Subcutaneous abdominal adipose tissue (tissue), 5 donors: ENCODE measurements around the gene RIIAD1.

Source experiments
- H3K27ac ChIP-seq: one replicate; pipeline ENCODE4 v1.7.0; 2013; ENCODE audit warnings: low read depth, mild to moderate bottlenecking, inconsistent platforms, low read length, moderate library complexity
- H3K27me3 ChIP-seq, 5 donors: one replicate each; pipeline ENCODE4 v1.7.0; 2013; ENCODE audit warnings: low read length in 5 of 5, inconsistent platforms in 1 of 5; ENCODE audit not compliant: control insufficient read depth in 5 of 5, insufficient read depth in 4 of 5
- H3K36me3 ChIP-seq, 5 donors: one replicate each; pipeline ENCODE4 v1.7.0; 2013; ENCODE audit warnings: low read length in 5 of 5; ENCODE audit not compliant: control insufficient read depth in 5 of 5, insufficient read depth in 5 of 5
- H3K4me1 ChIP-seq, 5 donors: one replicate each; pipeline ENCODE4 v1.7.0; 2013; ENCODE audit warnings: low read length in 5 of 5, mild to moderate bottlenecking in 3 of 5, moderate library complexity in 1 of 5; ENCODE audit not compliant: control insufficient read depth in 5 of 5, insufficient read depth in 5 of 5
- H3K4me3 ChIP-seq, 5 donors: one replicate each; pipeline ENCODE4 v1.7.0; 2013; ENCODE audit warnings: low read length in 5 of 5, low read depth in 1 of 5
- H3K9ac ChIP-seq, 5 donors: one replicate each; pipeline ENCODE4 v1.7.0; 2013; ENCODE audit warnings: low read length in 5 of 5, mild to moderate bottlenecking in 4 of 5, moderate library complexity in 3 of 5
- H3K9me3 ChIP-seq, 5 donors: one replicate each; pipeline ENCODE4 v1.7.0; 2013; ENCODE audit warnings: low read length in 5 of 5; ENCODE audit not compliant: control insufficient read depth in 5 of 5
- donor health status: healthy.
- donor health status: healthy.
- donor health status: healthy.
- donor health status: healthy.
- donor health status: healthy.

The RIIAD1 gene

DNA sequence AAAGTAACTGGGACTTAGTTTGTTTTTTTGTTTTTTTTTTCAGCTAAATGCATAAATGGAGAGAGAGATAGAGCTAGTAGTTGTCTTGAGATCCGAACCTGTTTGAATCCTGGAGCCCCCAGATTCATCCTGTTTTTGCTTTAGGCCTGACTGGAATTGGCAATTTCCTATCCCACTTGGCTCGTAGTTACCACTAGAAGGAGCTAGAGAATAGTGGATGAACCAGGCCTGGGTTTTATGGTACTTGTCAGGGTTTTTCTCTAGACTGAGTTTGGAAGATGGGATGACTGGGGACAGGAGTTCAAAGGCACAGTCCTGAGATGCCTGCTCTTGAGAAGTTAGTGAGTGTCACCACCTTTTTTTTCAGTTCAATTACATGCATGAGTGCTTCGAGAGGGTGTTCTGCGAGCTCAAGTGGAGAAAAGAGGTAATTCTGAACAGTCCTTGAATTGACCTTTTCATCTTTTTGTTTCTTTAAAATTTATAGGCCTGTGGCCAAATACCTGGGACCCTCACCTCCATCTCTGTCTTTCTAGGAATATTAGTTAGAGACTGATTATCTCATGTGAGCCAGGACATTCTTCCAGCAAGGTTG, 28.2 kb upstream of the RIIAD1 start:
- no peak overlapping the region for H3K9ac ChIP-seq
- H3K27ac ChIP-seq: no peak overlapping the region
- H3K4me1 ChIP-seq: no peaks in the 10 kb centered on the region
- no peaks in the 10 kb centered on the region for H3K9me3 ChIP-seq
- no peak overlapping the region for H3K4me3 ChIP-seq
- H3K36me3 ChIP-seq: peaks cover 19 to 53% (median 41%) of the 10 kb centered on the region in 5 donors
- H3K27me3 ChIP-seq: no peaks in the 10 kb centered on the region

DNA sequence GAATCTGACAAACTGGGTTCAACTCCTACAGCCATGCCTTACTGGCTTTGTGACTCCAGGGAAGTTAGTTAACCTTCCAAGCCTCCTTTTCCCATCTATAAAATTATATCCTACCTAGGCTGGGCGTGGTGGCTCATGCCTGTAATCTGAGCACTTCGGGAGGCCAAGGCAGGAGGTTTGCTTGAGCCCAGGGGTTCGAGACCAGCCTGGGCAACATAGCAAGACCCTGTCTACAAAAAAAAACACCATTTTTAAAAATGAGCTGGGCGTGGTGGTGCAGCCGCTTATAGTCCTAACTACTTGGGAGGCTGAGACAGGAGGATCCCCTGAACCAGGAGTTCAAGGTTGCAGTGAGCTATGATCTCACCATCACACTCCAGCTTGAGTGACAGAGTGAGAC, 19.8 kb upstream of the RIIAD1 start:
- Histone ChIP-seq H3K27me3 (peaks cover 0 to 3% (median 0%) of the 10 kb centered on the region in 5 donors), H3K4me3 (no peak overlapping the region), H3K27ac (no peak overlapping the region), H3K4me1 (no peaks in the 10 kb centered on the region), H3K9ac (no peak overlapping the region), H3K9me3 (no peaks in the 10 kb centered on the region), H3K36me3 (peaks cover 23 to 48% (median 39%) of the 10 kb centered on the region in 5 donors)

DNA sequence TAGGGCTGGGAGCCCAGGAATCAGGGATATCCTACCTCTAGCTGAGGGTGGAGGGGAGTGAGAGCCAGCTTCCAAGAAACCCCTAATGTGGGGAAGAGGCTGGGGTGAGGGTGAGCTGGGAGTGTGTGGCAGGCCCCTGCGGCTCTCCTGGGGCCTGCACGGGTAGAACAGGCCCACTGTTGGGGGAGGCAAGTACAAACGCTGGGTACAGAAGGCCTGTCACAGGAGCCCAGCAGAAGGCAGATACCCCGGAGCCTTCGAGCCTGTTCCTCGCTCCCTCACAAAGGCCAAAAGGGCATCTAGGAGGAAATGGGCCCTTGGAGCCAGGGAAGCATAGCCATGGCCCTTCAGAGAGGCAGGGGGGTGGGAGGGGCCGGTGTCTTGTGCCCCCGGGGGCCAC, 18.4 kb upstream of the RIIAD1 start:
- Histone ChIP-seq H3K36me3 (peaks cover 23 to 36% (median 32%) of the 10 kb centered on the region in 5 donors), H3K27me3 (peaks cover 0 to 3% (median 0%) of the 10 kb centered on the region in 5 donors), H3K9ac (no peak overlapping the region), H3K4me1 (no peaks in the 10 kb centered on the region), H3K27ac (no peak overlapping the region), H3K4me3 (no peak overlapping the region), H3K9me3 (no peaks in the 10 kb centered on the region)

DNA sequence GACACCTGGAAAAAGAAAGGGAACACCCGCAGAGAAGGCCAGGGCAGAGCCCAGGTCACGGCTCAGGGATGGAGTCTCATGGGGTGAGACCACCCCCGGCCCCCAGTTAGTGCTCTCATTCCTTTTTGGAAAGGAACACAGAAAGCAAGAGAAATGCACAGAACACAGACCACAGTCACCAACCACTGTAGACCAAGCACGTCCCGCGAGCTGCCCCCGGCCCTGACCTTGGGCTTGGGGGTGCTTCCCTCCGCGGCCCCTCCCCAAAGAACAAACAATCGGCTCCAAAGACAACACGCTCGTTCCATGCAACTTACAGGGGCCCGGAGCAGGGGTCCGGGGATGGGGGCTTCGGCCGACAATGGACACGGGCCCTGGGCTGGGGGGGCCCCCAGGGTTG, 17.5 kb upstream of the RIIAD1 start:
- Histone ChIP-seq H3K9me3 (no peaks in the 10 kb centered on the region), H3K36me3 (peaks cover 19 to 28% (median 25%) of the 10 kb centered on the region in 5 donors), H3K4me3 (no peak overlapping the region), H3K4me1 (no peaks in the 10 kb centered on the region), H3K27ac (no peak overlapping the region), H3K27me3 (peaks cover 0 to 3% (median 0%) of the 10 kb centered on the region in 5 donors), H3K9ac (no peak overlapping the region)

DNA sequence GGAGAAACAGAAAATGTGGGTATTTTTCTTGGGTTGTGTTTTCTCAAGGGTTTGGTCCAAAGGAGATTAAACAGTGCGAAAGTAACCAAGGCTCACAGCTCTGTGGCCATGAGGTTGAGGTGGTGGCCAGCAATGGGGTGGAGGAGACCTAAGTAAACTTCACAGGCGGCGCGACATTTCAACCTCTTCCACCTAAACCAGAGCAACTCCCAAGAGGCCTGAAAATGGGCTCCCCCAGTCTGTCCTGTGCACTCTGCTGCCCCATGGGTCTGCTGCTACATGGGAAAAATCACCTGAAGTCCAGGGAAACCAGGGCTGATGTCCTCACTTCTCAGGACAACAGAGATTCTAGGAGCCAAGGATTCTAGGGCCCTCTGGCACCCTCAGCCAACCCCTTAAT, 17.1 kb upstream of the RIIAD1 start:
- Histone ChIP-seq H3K9ac (no peak overlapping the region), H3K36me3 (peaks cover 16 to 23% (median 20%) of the 10 kb centered on the region in 5 donors), H3K27ac (no peak overlapping the region), H3K9me3 (no peaks in the 10 kb centered on the region), H3K27me3 (peaks cover 0 to 6% (median 0%) of the 10 kb centered on the region in 5 donors), H3K4me3 (no peak overlapping the region), H3K4me1 (no peaks in the 10 kb centered on the region)

DNA sequence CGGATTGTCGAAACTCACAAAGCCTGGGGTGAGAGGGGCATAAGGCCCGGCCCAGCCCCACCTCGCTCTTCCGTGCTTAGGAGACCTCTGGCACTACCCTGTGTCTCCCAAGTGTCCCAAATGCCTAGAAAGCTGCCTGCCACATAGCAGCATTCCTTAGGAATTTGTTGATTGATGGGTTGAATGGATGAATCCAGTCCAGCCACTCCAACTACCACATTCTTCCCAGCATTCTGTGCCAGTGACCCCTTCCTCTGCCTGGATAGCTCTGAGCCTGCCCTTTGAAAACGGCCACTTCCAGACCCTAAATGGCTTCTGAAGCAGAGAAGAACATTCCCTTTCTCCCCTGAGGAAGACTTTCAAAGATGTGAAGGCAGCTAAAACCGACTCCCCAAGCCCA, 16.2 kb upstream of the RIIAD1 start:
- no peak overlapping the region for H3K27ac ChIP-seq
- H3K9ac ChIP-seq: no peak overlapping the region
- H3K9me3 ChIP-seq: no peaks in the 10 kb centered on the region
- peaks cover 0 to 9% (median 4%) of the 10 kb centered on the region in 5 donors for H3K27me3 ChIP-seq
- peaks cover 11 to 14% (median 12%) of the 10 kb centered on the region in 5 donors for H3K36me3 ChIP-seq
- no peak overlapping the region for H3K4me3 ChIP-seq
- no peaks in the 10 kb centered on the region for H3K4me1 ChIP-seq

DNA sequence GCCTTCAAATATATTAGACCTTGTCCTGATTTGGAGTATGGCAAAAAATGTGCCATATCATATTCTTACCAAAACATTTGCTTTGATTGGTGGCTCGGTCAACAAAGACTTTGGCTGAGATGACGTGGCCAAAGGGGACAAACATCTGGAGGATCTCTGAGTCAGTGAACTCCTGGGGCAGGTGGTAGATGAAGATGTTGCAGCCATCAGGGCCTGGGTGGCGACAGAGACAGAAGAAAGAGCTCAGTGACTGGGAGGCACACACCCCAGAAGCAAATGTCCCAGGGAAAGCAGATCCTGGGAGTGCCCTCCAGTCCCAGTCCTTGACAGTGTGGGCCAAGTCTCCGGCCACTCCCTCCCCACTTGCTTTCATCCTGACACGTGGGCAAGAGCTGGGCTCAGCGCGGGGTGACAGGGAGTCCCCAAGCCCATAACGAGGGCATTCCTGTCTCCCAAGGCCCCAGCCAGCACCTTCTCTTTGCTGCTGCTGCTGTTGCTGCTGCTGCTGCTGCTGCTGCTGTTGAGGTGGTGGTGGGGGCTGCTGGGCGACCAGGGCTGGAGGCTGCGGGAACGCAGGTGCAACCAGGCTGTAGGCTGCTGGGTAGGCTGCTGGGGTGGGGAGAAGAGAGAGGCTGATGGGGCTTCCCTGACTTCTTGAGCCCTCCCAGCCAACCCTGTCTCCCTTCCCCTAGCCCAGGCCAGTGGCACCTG, 15.4 kb upstream of the RIIAD1 start:
- Histone ChIP-seq H3K9ac (no peak overlapping the region), H3K9me3 (no peaks in the 10 kb centered on the region), H3K27me3 (peaks cover 0 to 9% (median 5%) of the 10 kb centered on the region in 5 donors), H3K27ac (no peak overlapping the region), H3K4me3 (no peak overlapping the region), H3K36me3 (peaks cover 4 to 11% (median 9%) of the 10 kb centered on the region in 5 donors), H3K4me1 (no peaks in the 10 kb centered on the region)

DNA sequence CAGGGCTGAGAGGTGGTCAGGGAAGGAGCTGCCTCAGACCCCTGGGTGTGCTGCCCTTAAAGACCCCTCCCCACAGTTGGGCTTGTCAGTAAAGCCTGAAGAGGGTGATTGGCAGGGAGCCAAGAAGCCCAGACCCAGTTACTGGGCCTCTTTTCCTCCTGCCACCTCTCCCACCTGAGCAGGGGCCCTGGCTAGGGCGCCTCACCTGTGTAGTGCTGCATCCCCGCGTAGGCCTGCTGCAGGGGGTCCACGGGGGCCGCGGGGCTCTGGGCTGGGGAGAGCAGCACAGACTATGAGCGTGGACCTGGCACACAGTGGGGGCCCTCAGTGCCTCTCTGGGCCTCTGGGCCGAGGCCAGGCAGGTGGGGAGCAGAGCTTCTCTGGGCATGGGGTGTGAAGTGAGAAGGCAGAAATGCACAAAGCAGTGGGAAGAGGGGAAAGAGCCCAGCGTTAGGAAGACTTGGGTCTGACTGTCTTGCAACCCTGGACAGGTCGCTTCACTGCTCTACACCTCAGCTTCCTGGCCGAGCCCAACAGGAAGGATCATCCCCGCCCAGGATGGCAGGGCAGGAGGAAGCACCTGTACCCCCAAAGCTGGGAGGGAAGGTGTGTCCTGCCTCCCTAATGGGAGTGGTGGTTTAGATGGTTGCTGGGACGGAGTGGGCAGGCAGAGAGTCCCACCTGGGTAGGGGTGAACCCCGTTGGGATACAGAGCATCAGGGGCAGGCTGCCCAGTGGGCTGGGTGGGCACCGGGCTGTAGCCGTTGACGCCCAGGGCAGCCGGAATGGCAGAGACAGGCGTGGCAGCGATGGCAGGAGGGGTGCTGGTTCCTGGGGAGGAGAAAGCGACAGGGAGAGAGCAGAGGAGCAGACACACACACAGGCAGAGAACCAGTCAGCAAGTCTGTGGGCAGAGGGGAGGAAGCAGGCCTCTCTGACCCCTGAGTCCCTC, 14.6 kb upstream of the RIIAD1 start:
- Histone ChIP-seq H3K9ac (no peak overlapping the region), H3K36me3 (peaks cover 0 to 4% (median under 1%) of the 10 kb centered on the region in 5 donors), H3K4me1 (no peaks in the 10 kb centered on the region), H3K27ac (no peak overlapping the region), H3K4me3 (no peak overlapping the region), H3K9me3 (no peaks in the 10 kb centered on the region), H3K27me3 (peaks cover 2 to 11% (median 9%) of the 10 kb centered on the region in 5 donors)

DNA sequence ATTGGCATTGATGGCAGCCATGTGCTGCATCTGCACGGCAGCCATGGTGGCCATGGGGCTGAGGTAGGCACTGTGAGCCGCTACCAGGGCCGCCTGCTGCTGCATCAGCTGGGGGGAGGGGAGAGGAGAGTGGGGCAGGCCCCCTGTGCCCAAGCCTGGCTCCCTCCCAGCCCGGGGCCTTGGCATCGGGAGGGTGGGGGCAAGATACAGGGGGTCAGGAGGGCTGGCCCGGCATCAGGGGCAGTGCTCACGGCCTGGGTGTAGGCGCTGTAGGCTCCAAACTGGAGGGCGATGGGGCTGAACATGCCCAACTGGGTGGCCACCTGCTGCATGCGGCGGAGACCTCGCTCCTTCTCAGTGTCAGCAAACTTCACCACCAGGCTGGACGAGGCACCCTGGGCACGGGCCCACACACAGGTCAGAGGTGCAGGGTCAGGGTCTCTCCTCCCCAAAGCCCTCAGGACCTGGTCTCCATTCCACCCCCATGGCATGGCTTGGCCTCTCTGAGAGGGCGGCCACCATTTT, 13.7 kb upstream of the RIIAD1 start:
- H3K9ac ChIP-seq: no peak overlapping the region
- H3K27ac ChIP-seq: no peak overlapping the region
- no peak overlapping the region for H3K4me3 ChIP-seq
- H3K27me3 ChIP-seq: peaks cover 3 to 18% (median 9%) of the 10 kb centered on the region in 5 donors
- no peaks in the 10 kb centered on the region for H3K36me3 ChIP-seq
- H3K4me1 ChIP-seq: no peaks in the 10 kb centered on the region
- no peaks in the 10 kb centered on the region for H3K9me3 ChIP-seq
